Vagina (tissue), 2 donors: ENCODE data around the gene COL25A1. TPM values are rescaled to one million over a fixed set of nuclear protein-coding genes. Genes with fewer than 3 reads are reported as not detected.
"Not testable (repeated sequence)": the region's sequence is repeated elsewhere in the genome, so short reads cannot be mapped to it uniquely, and the experiment has no call there.

Experiments
- DNase-seq, 2 donors: peaks; one replicate each; pipeline ENCODE4 v3.0.0-alpha.2; 2017; ENCODE audit errors: extremely low spot score in 2 of 2
- H3K27ac ChIP-seq: fragments of 200-600 bp; sonication (generic); one replicate; pipeline ENCODE4 v1.5.1; 2019
- H3K27me3 ChIP-seq: fragments of 200-600 bp; sonication (generic); one replicate; pipeline ENCODE4 v1.5.1; 2019
- H3K36me3 ChIP-seq, 2 donors: fragments of 200-600 bp; sonication (generic); one replicate each; pipeline ENCODE4 v1.5.1; 2017 to 2019
- H3K4me1 ChIP-seq: fragments of 200-600 bp; sonication (generic); one replicate; pipeline ENCODE4 v1.5.1; 2019
- H3K4me3 ChIP-seq, 2 donors: fragments of 200-600 bp; sonication (generic); 1 replicate in 1 of 2; 2 replicates in 1 of 2; pipeline ENCODE4 v1.5.1; 2016 to 2019
- H3K9me3 ChIP-seq: fragments of 200-600 bp; sonication (generic); one replicate; pipeline ENCODE4 v1.5.1; 2019
- CTCF ChIP-seq, 3 experiments: fragments of 450-650 bp in 2 of 3; fragments of 200-600 bp in 1 of 3; sonication (generic) in 1 of 3; IDR thresholded peaks; one replicate each; pipeline ENCODE4 v1.5.1; 2017 to 2019; ENCODE audit warnings: antibody characterized with exemption in 3 of 3, mild to moderate bottlenecking in 2 of 3, moderate library complexity in 2 of 3
- POLR2A ChIP-seq, 2 donors: fragments of 450-650 bp; IDR thresholded peaks; one replicate each; pipeline ENCODE4 v1.6.1; 2017; ENCODE audit warnings: antibody characterized with exemption in 2 of 2, mild to moderate bottlenecking in 2 of 2, moderate library complexity in 2 of 2
- POLR2AphosphoS5 ChIP-seq, 2 donors: sonication (generic); formaldehyde crosslinking; IDR thresholded peaks; one replicate each; pipeline ENCODE4 v1.9.0; 2017; ENCODE audit warnings: antibody characterized with exemption in 2 of 2, mild to moderate bottlenecking in 2 of 2, low read depth in 1 of 2; ENCODE audit not compliant: insufficient read depth in 1 of 2
- intact Hi-C: fragments of 100-400 bp; cut with DNase I; formaldehyde crosslinking; loops from one replicate; pipeline ENCODE4 v1.15.1; 2023
- total RNA-seq: library from RNA; depleted of rRNA; stranded (reverse); fragments of >200 nt; gene quantifications from one replicate; pipeline ENCODE4 v1.2.3, GENCODE V29; 2016

COL25A1 gene
- total RNA-seq, 1 donor from 2014 or later: 0.49 TPM

- no peaks in the 10 kb centered on the region for H3K9me3 ChIP-seq
- H3K36me3 ChIP-seq: no peaks in the 10 kb centered on the region
- intact Hi-C loops: no loop called here
- TF ChIP-seq CTCF (IDR thresholded peaks at IDR 0.05) (no peak), POLR2A (IDR thresholded peaks at IDR 0.05) (no peak), POLR2AphosphoS5 (IDR thresholded peaks at IDR 0.05; ENCODE audit: insufficient read depth in 1 of 2, low read depth in 1 of 2) (no peak)
- H3K4me3 ChIP-seq: no peak overlapping the region
- no peak overlapping the region for H3K27ac ChIP-seq
- DNase-seq: no peak
- H3K4me1 ChIP-seq: peaks cover 6% of the 10 kb centered on the region
- no peaks in the 10 kb centered on the region for H3K27me3 ChIP-seq
Measured at GRCh38 chr4:109077505-109077904, 225.0 kb downstream of the COL25A1 start.

- H3K9me3 ChIP-seq, DNase-seq, H3K27me3 ChIP-seq, H3K4me1 ChIP-seq, H3K27ac ChIP-seq, H3K36me3 ChIP-seq, H3K4me3 ChIP-seq, intact Hi-C loops: not testable (repeated sequence)
Measured at GRCh38 chr4:109076709-109077108, 225.7 kb downstream of the COL25A1 start.

- Histone ChIP-seq H3K4me1 (peaks cover 6% of the 10 kb centered on the region), H3K27me3 (no peaks in the 10 kb centered on the region), H3K27ac (no peak overlapping the region), H3K36me3 (no peaks in the 10 kb centered on the region), H3K4me3 (no peak overlapping the region), H3K9me3 (no peaks in the 10 kb centered on the region)
- intact Hi-C loops: no loop called here
- DNase-seq: no peak
- TF ChIP-seq POLR2AphosphoS5 (IDR thresholded peaks at IDR 0.05; ENCODE audit: insufficient read depth in 1 of 2, low read depth in 1 of 2) (no peak), POLR2A (IDR thresholded peaks at IDR 0.05) (no peak)
Measured at GRCh38 chr4:109075621-109076020, 226.8 kb downstream of the COL25A1 start.

- intact Hi-C loops: no loop called here
- TF ChIP-seq POLR2A (IDR thresholded peaks at IDR 0.05) (no peak), POLR2AphosphoS5 (IDR thresholded peaks at IDR 0.05; ENCODE audit: insufficient read depth in 1 of 2, low read depth in 1 of 2) (no peak), CTCF (IDR thresholded peaks at IDR 0.05) (no peak)
Measured at GRCh38 chr4:109072595-109072994, 229.9 kb downstream of the COL25A1 start.

GRCh38 chr4:109070677-109071076 lies 231.8 kb downstream of the COL25A1 start:
- H3K27ac ChIP-seq, intact Hi-C loops, H3K4me3 ChIP-seq, H3K27me3 ChIP-seq, H3K36me3 ChIP-seq, H3K4me1 ChIP-seq, H3K9me3 ChIP-seq, DNase-seq: not testable (repeated sequence)

More at GRCh38 chr4:109072595-109072994, 229.9 kb downstream of the COL25A1 start:
- H3K4me1 ChIP-seq: no peaks in the 10 kb centered on the region
- no peaks in the 10 kb centered on the region for H3K9me3 ChIP-seq
- no peaks in the 10 kb centered on the region for H3K27me3 ChIP-seq
- DNase-seq: no peak
- H3K36me3 ChIP-seq: no peaks in the 10 kb centered on the region
- no peak overlapping the region for H3K4me3 ChIP-seq
- no peak overlapping the region for H3K27ac ChIP-seq

GRCh38 chr4:109067508-109068235 lies 234.8 kb downstream of the COL25A1 start:
- TF ChIP-seq POLR2A (IDR thresholded peaks at IDR 0.05) (no peak), CTCF (IDR thresholded peaks at IDR 0.05) (no peak), POLR2AphosphoS5 (IDR thresholded peaks at IDR 0.05; ENCODE audit: insufficient read depth in 1 of 2, low read depth in 1 of 2) (no peak)

More at GRCh38 chr4:109067508-109068235, 234.8 kb downstream of the COL25A1 start:
- no peaks in the 10 kb centered on the region for H3K9me3 ChIP-seq
- H3K27me3 ChIP-seq: no peaks in the 10 kb centered on the region
- no peak overlapping the region for H3K4me3 ChIP-seq
- no peak overlapping the region for H3K27ac ChIP-seq
- no peaks in the 10 kb centered on the region for H3K4me1 ChIP-seq
- no peaks in the 10 kb centered on the region for H3K36me3 ChIP-seq
- intact Hi-C loops: no loop called here
- no peak for DNase-seq
